Measurements from ENCODE around the gene TOGARAM2.

TOGARAM2 gene

GRCh38 chr2:29011418-29012060, 30.4 kb downstream of the TOGARAM2 start:
- Mint-ChIP-seq H3K4me1 (peaks cover 73% of the 10 kb centered on the region), H3K27me3 (ENCODE audit: low read depth, poor library complexity) (no peaks in the 10 kb centered on the region), H3K9me3 (no peaks in the 10 kb centered on the region), H3K27ac (peak overlapping the region; percentile 46), H3K4me3 (peak overlapping the region; percentile 55), H3K36me3 (ENCODE audit: low read depth) (no peaks in the 10 kb centered on the region)
- no peak for TF ChIP-seq CTCF (IDR thresholded peaks at IDR 0.05)
- DNase-seq, result no peak

- no peak for TF ChIP-seq CTCF (IDR thresholded peaks at IDR 0.05)
- Mint-ChIP-seq H3K27ac (no peak overlapping the region), H3K4me1 (peaks cover 78% of the 10 kb centered on the region)
These were observed 31.1 kb downstream of the TOGARAM2 start for GRCh38 chr2:29012211-29012681.

GRCh38 chr2:29013057-29013780, 32.1 kb downstream of the TOGARAM2 start:
- Mint-ChIP-seq H3K4me1 (peaks cover 78% of the 10 kb centered on the region), H3K4me3 (no peak overlapping the region), H3K9me3 (no peaks in the 10 kb centered on the region), H3K36me3 (ENCODE audit: low read depth) (no peaks in the 10 kb centered on the region), H3K27me3 (ENCODE audit: low read depth, poor library complexity) (no peaks in the 10 kb centered on the region), H3K27ac (no peak overlapping the region)
- DNase-seq, result no peak
- TF ChIP-seq CTCF (IDR thresholded peaks at IDR 0.05), result no peak

More at GRCh38 chr2:29012211-29012681, 31.1 kb downstream of the TOGARAM2 start:
- Mint-ChIP-seq H3K36me3 (ENCODE audit: low read depth) (no peaks in the 10 kb centered on the region), H3K27me3 (ENCODE audit: low read depth, poor library complexity) (no peaks in the 10 kb centered on the region), H3K9me3 (no peaks in the 10 kb centered on the region), H3K4me3 (no peak overlapping the region)
- peak; percentile 30 for DNase-seq

GRCh38 chr2:29014331-29014730, 33.2 kb downstream of the TOGARAM2 start:
- H3K27ac Mint-ChIP-seq, result no peak overlapping the region
- H3K4me1 Mint-ChIP-seq, result peaks cover 70% of the 10 kb centered on the region
- no peak for TF ChIP-seq CTCF (IDR thresholded peaks at IDR 0.05)
- H3K9me3 Mint-ChIP-seq, result no peaks in the 10 kb centered on the region
- H3K27me3 Mint-ChIP-seq (ENCODE audit: low read depth, poor library complexity), result no peaks in the 10 kb centered on the region
- no peak overlapping the region for H3K4me3 Mint-ChIP-seq
- H3K36me3 Mint-ChIP-seq (ENCODE audit: low read depth), result no peaks in the 10 kb centered on the region
- no peak for DNase-seq

GRCh38 chr2:29014811-29015421, 33.8 kb downstream of the TOGARAM2 start:
- Mint-ChIP-seq H3K4me1 (peaks cover 70% of the 10 kb centered on the region), H3K4me3 (no peak overlapping the region), H3K27ac (peak overlapping the region; percentile 43), H3K27me3 (ENCODE audit: low read depth, poor library complexity) (no peaks in the 10 kb centered on the region), H3K36me3 (ENCODE audit: low read depth) (no peaks in the 10 kb centered on the region), H3K9me3 (no peaks in the 10 kb centered on the region)
- no peak for DNase-seq
- TF ChIP-seq CTCF (IDR thresholded peaks at IDR 0.05), result no peak

All from nephron progenitor cell (in vitro differentiated cells).